ENCODE measurements around the gene VTI1A. TPM values are rescaled to one million over a fixed set of nuclear protein-coding genes. Genes with fewer than 3 reads are reported as not detected.
"Not testable (repeated sequence)": the region's sequence is repeated elsewhere in the genome, so short reads cannot be mapped to it uniquely, and the experiment has no call there.

Gene VTI1A
- total RNA-seq, 1 donor from 2014 or later, result 48.5 TPM

- intact Hi-C loops (cut with micrococcal nuclease), result no loop called here
Measured at GRCh38 chr10:112712536-112712935, 265.5 kb downstream of the VTI1A start.

GRCh38 chr10:112713411-112713810 lies 266.4 kb downstream of the VTI1A start:
- intact Hi-C loops (cut with micrococcal nuclease), result no loop called here

GRCh38 chr10:112715581-112715980 lies 268.6 kb downstream of the VTI1A start:
- intact Hi-C loops (cut with micrococcal nuclease), result no loop called here

GRCh38 chr10:112716076-112716475 lies 269.1 kb downstream of the VTI1A start:
- intact Hi-C loops (cut with micrococcal nuclease), result no loop called here

GRCh38 chr10:112716924-112717413 lies 270.0 kb downstream of the VTI1A start:
- intact Hi-C loops (cut with micrococcal nuclease), result no loop called here

- intact Hi-C loops (cut with micrococcal nuclease), result loop anchor here (10.0 kb wide), 1 partner anchor 405 kb away; no protein-coding TSS in a partner anchor
Measured at GRCh38 chr10:112720178-112720577, 273.2 kb downstream of the VTI1A start.

- intact Hi-C loops (cut with micrococcal nuclease), result loop anchor here (1.0 to 10.0 kb wide), 2 partner anchors 404 to 842 kb away; no protein-coding TSS in a partner anchor
Measured at GRCh38 chr10:112721080-112721698, 274.2 kb downstream of the VTI1A start.

- intact Hi-C loops (cut with micrococcal nuclease), result loop anchor here (10.0 kb wide), 1 partner anchor 402 kb away; no protein-coding TSS in a partner anchor
Measured at GRCh38 chr10:112722758-112723157, 275.7 kb downstream of the VTI1A start.

GRCh38 chr10:112723876-112724275 lies 276.9 kb downstream of the VTI1A start:
- intact Hi-C loops (cut with micrococcal nuclease), result loop anchor here (10.0 kb wide), 1 partner anchor 401 kb away; no protein-coding TSS in a partner anchor

GRCh38 chr10:112724404-112724991 lies 277.5 kb downstream of the VTI1A start:
- intact Hi-C loops (cut with micrococcal nuclease), result loop anchor here (10.0 kb wide), 1 partner anchor 400 kb away; no protein-coding TSS in a partner anchor

- intact Hi-C loops (cut with micrococcal nuclease), result loop anchor here (10.0 kb wide), 1 partner anchor 396 kb away; no protein-coding TSS in a partner anchor
Measured at GRCh38 chr10:112728118-112728883, 281.3 kb downstream of the VTI1A start.

GRCh38 chr10:112728997-112729396 lies 282.0 kb downstream of the VTI1A start:
- intact Hi-C loops (cut with micrococcal nuclease), result loop anchor here (10.0 kb wide), 1 partner anchor 396 kb away; no protein-coding TSS in a partner anchor

GRCh38 chr10:112731450-112731849 lies 284.4 kb downstream of the VTI1A start:
- intact Hi-C loops (cut with micrococcal nuclease), result not testable (repeated sequence)

- intact Hi-C loops (cut with micrococcal nuclease), result no loop called here
Measured at GRCh38 chr10:112732277-112732921, 285.4 kb downstream of the VTI1A start.

- intact Hi-C loops (cut with micrococcal nuclease), result no loop called here
Measured at GRCh38 chr10:112735041-112735695, 288.2 kb downstream of the VTI1A start.

- intact Hi-C loops (cut with micrococcal nuclease), result no loop called here
Measured at GRCh38 chr10:112738606-112739591, 291.9 kb downstream of the VTI1A start.

GRCh38 chr10:112739592-112740353 lies 292.8 kb downstream of the VTI1A start:
- intact Hi-C loops (cut with micrococcal nuclease), result no loop called here

- intact Hi-C loops (cut with micrococcal nuclease), result no loop called here
Measured at GRCh38 chr10:112741830-112742402, 294.9 kb downstream of the VTI1A start.

Data from T-helper 1 cell treated with Interleukin-12 subunit alpha and Interleukin-12 subunit beta and Interleukin-4 antibody, amounts not matched to agents 30 ng/mL and 1 ng/mL, for 36 hours (primary cell).